HPDE6-E6E7 (cell line): Measurements from ENCODE around the gene BTBD6.

Experiments used
- DNase-seq: peaks from one replicate; pipeline ENCODE4 v3.0.0; 2011; ENCODE audit warnings: missing footprints; ENCODE audit errors: extremely low spot score

BTBD6 gene

GRCh38 chr14:105248368-105249181 is at the start of gene BTBD6:
BTBD6 (plus strand) TSS chr14:105248533; CDS start chr14:105248712, 179 bp downstream.
- DNase-seq, result peak; percentile 90

GRCh38 chr14:105198588-105198987 is 49.7 kb upstream of the BTBD6 start:
- DNase-seq, result no peak

GRCh38 chr14:105199093-105199492 is 49.2 kb upstream of the BTBD6 start:
- DNase-seq, result no peak

- no peak for DNase-seq
These were observed 48.3 kb upstream of the BTBD6 start for GRCh38 chr14:105200074-105200473.

GRCh38 chr14:105200641-105201040 is 47.7 kb upstream of the BTBD6 start:
- DNase-seq, result no peak

- no peak for DNase-seq
These were observed 47.0 kb upstream of the BTBD6 start for GRCh38 chr14:105201156-105201924.

GRCh38 chr14:105201925-105202513 is 46.3 kb upstream of the BTBD6 start:
- no peak for DNase-seq

- DNase-seq, result peak; percentile 79
These were observed 45.2 kb upstream of the BTBD6 start for GRCh38 chr14:105203057-105203531.

- no peak for DNase-seq
These were observed 44.6 kb upstream of the BTBD6 start for GRCh38 chr14:105203701-105204100.

GRCh38 chr14:105204206-105204930 is 44.0 kb upstream of the BTBD6 start:
- DNase-seq, result no peak

GRCh38 chr14:105204931-105205672 is 43.2 kb upstream of the BTBD6 start:
- DNase-seq, result no peak

GRCh38 chr14:105205673-105206208 is 42.6 kb upstream of the BTBD6 start:
- DNase-seq, result no peak

GRCh38 chr14:105206873-105207272 is 41.5 kb upstream of the BTBD6 start:
- no peak for DNase-seq

GRCh38 chr14:105207460-105207901 is 40.9 kb upstream of the BTBD6 start:
- DNase-seq, result no peak

GRCh38 chr14:105207996-105208737 is 40.2 kb upstream of the BTBD6 start:
- DNase-seq, result no peak

- DNase-seq, result no peak
These were observed 39.6 kb upstream of the BTBD6 start for GRCh38 chr14:105208738-105209075.

- no peak for DNase-seq
These were observed 39.2 kb upstream of the BTBD6 start for GRCh38 chr14:105209091-105209490.

GRCh38 chr14:105209646-105210045 is 38.7 kb upstream of the BTBD6 start:
- no peak for DNase-seq

- no peak for DNase-seq
These were observed 37.9 kb upstream of the BTBD6 start for GRCh38 chr14:105210266-105211025.
